NCI-H82 (cell line): ENCODE measurements around the gene DBI.
"Not testable (repeated sequence)": the region's sequence is repeated elsewhere in the genome, so short reads cannot be mapped to it uniquely, and the experiment has no call there.

ENCODE experiments used
- DNase-seq: peaks from one replicate; lab custom pipeline; 2025; lab: John Stamatoyannopoulos, UW

DBI gene

GRCh38 chr2:119402106-119402505, 35.3 kb downstream of the DBI start:
- no peak for DNase-seq

GRCh38 chr2:119402645-119403560, 36.1 kb downstream of the DBI start:
- DNase-seq = peak; percentile 18

GRCh38 chr2:119403618-119404017, 36.8 kb downstream of the DBI start:
- not testable (repeated sequence) for DNase-seq

- DNase-seq = no peak
These were observed 38.4 kb downstream of the DBI start for GRCh38 chr2:119405151-119405550.

GRCh38 chr2:119407430-119408220, 40.8 kb downstream of the DBI start:
- DNase-seq = peak; percentile 84

- no peak for DNase-seq
These were observed 41.4 kb downstream of the DBI start for GRCh38 chr2:119408221-119408619.

- no peak for DNase-seq
These were observed 42.7 kb downstream of the DBI start for GRCh38 chr2:119409506-119409905.

- DNase-seq = no peak
These were observed 48.1 kb downstream of the DBI start for GRCh38 chr2:119414894-119415293.

GRCh38 chr2:119415630-119416029, 48.9 kb downstream of the DBI start:
- no peak for DNase-seq

GRCh38 chr2:119416299-119416923, 49.6 kb downstream of the DBI start:
- DNase-seq = no peak

- no peak for DNase-seq
These were observed 51.1 kb downstream of the DBI start for GRCh38 chr2:119417908-119418307.

- DNase-seq = no peak
These were observed 52.3 kb downstream of the DBI start for GRCh38 chr2:119419065-119419464.

GRCh38 chr2:119419803-119420508, 53.2 kb downstream of the DBI start:
- DNase-seq = no peak

GRCh38 chr2:119421304-119421703, 54.5 kb downstream of the DBI start:
- no peak for DNase-seq

GRCh38 chr2:119421741-119422140, 55.0 kb downstream of the DBI start:
- DNase-seq = no peak
